ENCODE measurements around the gene NIBAN1. TPM values are rescaled to one million over a fixed set of nuclear protein-coding genes. Genes with fewer than 3 reads are reported as not detected.

NIBAN1 gene, protein sequence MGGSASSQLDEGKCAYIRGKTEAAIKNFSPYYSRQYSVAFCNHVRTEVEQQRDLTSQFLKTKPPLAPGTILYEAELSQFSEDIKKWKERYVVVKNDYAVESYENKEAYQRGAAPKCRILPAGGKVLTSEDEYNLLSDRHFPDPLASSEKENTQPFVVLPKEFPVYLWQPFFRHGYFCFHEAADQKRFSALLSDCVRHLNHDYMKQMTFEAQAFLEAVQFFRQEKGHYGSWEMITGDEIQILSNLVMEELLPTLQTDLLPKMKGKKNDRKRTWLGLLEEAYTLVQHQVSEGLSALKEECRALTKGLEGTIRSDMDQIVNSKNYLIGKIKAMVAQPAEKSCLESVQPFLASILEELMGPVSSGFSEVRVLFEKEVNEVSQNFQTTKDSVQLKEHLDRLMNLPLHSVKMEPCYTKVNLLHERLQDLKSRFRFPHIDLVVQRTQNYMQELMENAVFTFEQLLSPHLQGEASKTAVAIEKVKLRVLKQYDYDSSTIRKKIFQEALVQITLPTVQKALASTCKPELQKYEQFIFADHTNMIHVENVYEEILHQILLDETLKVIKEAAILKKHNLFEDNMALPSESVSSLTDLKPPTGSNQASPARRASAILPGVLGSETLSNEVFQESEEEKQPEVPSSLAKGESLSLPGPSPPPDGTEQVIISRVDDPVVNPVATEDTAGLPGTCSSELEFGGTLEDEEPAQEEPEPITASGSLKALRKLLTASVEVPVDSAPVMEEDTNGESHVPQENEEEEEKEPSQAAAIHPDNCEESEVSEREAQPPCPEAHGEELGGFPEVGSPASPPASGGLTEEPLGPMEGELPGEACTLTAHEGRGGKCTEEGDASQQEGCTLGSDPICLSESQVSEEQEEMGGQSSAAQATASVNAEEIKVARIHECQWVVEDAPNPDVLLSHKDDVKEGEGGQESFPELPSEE
- total RNA-seq (100 to 1,000 TPM in 2 of 5 donors, 10 to 100 TPM in 2, 1 to 10 TPM in 1; 9.8 to 302 (median 85.6) TPM), polyA plus RNA-seq (10 to 100 TPM in 1 of 3 donors, 1 to 10 TPM in 2; 7.5 to 18.7 (median 9.8) TPM)
- long read RNA-seq, donor 1: 0 reads
- long read RNA-seq, donor 2: 0 reads
- long read RNA-seq, donor 3, full-length matches to known transcripts: 3 of 3 reads
- long read RNA-seq, donor 3, partial matches to known transcripts: 0 of 3 reads
- long read RNA-seq, donor 3, other reads (novel, unspliced or antisense): 0 of 3 reads
- long read RNA-seq, donor 4: 0 reads
- long read RNA-seq, donor 5, full-length matches to known transcripts: 5 of 5 reads
- long read RNA-seq, donor 5, partial matches to known transcripts: 0 of 5 reads
- long read RNA-seq, donor 5, other reads (novel, unspliced or antisense): 0 of 5 reads
- long read RNA-seq, donor 6: 0 reads
- long read RNA-seq, donor 7: 0 reads
- long read RNA-seq, donor 8, full-length matches to known transcripts: 1 of 1 reads
- long read RNA-seq, donor 8, partial matches to known transcripts: 0 of 1 reads
- long read RNA-seq, donor 8, other reads (novel, unspliced or antisense): 0 of 1 reads
- long read RNA-seq, donor 9, full-length matches to known transcripts: 1 of 1 reads
- long read RNA-seq, donor 9, partial matches to known transcripts: 0 of 1 reads
- long read RNA-seq, donor 9, other reads (novel, unspliced or antisense): 0 of 1 reads
- long read RNA-seq, donor 10: 0 reads

DNA sequence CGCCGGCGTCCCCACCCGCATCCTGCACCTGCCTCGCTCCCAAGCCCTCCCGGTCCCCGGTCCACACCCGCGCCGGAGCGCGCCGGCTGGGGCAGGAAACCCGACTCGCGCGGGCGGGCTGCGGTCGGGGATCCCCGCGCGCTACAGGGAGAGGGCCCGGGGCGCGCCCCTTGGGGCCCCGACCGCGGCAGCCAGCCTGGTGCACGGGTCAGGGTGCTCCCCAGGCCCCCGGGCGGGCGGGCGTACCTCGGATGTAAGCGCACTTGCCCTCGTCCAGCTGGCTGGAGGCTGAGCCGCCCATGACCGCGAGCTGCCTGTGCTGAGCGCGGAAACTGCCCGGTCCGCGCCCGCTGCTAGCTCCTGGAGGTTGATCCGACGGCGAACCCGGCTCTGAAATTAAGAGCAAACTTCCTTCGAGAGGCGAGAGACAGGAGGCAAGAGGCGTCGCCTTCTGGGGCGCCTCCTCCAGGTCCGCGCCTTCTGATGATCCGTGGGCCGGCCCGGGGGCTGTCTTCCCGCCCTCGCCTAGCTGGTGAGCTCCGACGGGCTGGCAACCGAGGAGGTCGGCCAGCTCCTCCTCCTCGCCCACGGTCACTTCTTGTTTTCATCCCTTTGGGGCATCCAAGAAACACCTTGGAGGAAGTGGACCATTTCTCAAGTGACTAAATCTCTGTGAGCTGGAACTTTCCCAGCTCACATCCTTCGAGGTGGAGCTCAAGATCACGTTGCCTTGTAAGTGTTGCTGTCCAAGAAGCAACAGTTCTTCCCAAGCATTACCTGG is at the start of gene NIBAN1:
Gene NIBAN1, minus strand, starts transcription at position 453 of the 781 bp plus-strand sequence. Its CDS starts 152 bp downstream, at position 301.
- peak; percentile 73 to 82 for DNase-seq
- intact Hi-C loops (cut with DNase I; ENCODE audit: low total_unique reads): no loop called here
- H3K27ac ChIP-seq: peak within 1 kb of the TSS; percentile 64 to 91 (median 90)
- TF ChIP-seq POLR2A (IDR thresholded peaks at IDR 0.05): no peak
- TF ChIP-seq POLR2AphosphoS5 (IDR thresholded peaks at IDR 0.05): peak; percentile 77 to 84 (median 81)
- no peak for TF ChIP-seq EP300 (IDR thresholded peaks at IDR 0.05)
- TF ChIP-seq, protein P1, sequence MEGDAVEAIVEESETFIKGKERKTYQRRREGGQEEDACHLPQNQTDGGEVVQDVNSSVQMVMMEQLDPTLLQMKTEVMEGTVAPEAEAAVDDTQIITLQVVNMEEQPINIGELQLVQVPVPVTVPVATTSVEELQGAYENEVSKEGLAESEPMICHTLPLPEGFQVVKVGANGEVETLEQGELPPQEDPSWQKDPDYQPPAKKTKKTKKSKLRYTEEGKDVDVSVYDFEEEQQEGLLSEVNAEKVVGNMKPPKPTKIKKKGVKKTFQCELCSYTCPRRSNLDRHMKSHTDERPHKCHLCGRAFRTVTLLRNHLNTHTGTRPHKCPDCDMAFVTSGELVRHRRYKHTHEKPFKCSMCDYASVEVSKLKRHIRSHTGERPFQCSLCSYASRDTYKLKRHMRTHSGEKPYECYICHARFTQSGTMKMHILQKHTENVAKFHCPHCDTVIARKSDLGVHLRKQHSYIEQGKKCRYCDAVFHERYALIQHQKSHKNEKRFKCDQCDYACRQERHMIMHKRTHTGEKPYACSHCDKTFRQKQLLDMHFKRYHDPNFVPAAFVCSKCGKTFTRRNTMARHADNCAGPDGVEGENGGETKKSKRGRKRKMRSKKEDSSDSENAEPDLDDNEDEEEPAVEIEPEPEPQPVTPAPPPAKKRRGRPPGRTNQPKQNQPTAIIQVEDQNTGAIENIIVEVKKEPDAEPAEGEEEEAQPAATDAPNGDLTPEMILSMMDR (IDR thresholded peaks at IDR 0.05): no peak
- no peaks in the 10 kb centered on the region for H3K36me3 ChIP-seq
- H3K9me3 ChIP-seq: no peaks in the 10 kb centered on the region
- H3K4me3 ChIP-seq: peak within 1 kb of the TSS; percentile 77 to 89 (median 80)
- no peaks in the 10 kb centered on the region for H3K27me3 ChIP-seq
- 0 to 2% (median 1%) methylated on average over 19 to 70 of the region's 70 CpGs for WGBS, 5 donors
- peaks cover 0 to 55% (median 30%) of the 10 kb centered on the region in 4 donors for H3K4me1 ChIP-seq

DNA sequence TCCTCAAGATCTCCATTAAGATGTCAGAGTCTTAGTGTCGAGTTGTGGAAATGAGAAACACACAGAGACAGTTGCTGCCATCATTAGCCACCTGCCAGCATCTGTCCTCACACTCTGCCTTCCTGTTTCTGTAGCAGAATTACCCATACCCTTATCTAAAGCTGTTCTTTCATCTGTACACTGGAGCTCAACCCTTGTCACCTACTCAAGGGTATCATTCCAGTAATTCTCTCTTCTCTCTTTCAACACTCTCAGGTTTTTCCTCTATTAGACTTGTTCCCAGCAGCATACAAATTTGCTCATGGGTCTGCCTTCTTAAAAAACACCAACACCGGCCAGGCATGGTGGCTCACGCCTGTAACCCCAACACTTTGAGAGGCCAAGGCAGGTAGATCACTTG is 43.7 kb upstream of the NIBAN1 start:
- H3K9me3 ChIP-seq: no peaks in the 10 kb centered on the region
- H3K27ac ChIP-seq: no peak overlapping the region
- H3K4me1 ChIP-seq: no peaks in the 10 kb centered on the region
- H3K27me3 ChIP-seq: no peaks in the 10 kb centered on the region
- WGBS, 5 donors: 85 to 93% (median 88%) methylated on average over 3 of the region's 3 CpGs
- TF ChIP-seq POLR2A (IDR thresholded peaks at IDR 0.05) (no peak), EP300 (IDR thresholded peaks at IDR 0.05) (no peak), POLR2AphosphoS5 (IDR thresholded peaks at IDR 0.05) (no peak)
- TF ChIP-seq, protein P1 (IDR thresholded peaks at IDR 0.05): no peak
- H3K4me3 ChIP-seq: no peak overlapping the region
- no peaks in the 10 kb centered on the region for H3K36me3 ChIP-seq
- DNase-seq: no peak
- intact Hi-C loops (cut with DNase I; ENCODE audit: low total_unique reads): no loop called here

GRCh38 chr1:185017338-185017737 is 43.0 kb upstream of the NIBAN1 start:
- WGBS, 5 donors: 66 to 81% (median 76%) methylated on average over 2 of the region's 2 CpGs
- no peak overlapping the region for H3K4me3 ChIP-seq
- TF ChIP-seq EP300 (IDR thresholded peaks at IDR 0.05): no peak
- H3K27ac ChIP-seq: no peak overlapping the region
- DNase-seq: peak in 1 of 2 donors; percentile 16
- no peaks in the 10 kb centered on the region for H3K36me3 ChIP-seq
- no peaks in the 10 kb centered on the region for H3K27me3 ChIP-seq
- intact Hi-C loops (cut with DNase I; ENCODE audit: low total_unique reads): no loop called here
- no peaks in the 10 kb centered on the region for H3K9me3 ChIP-seq
- no peaks in the 10 kb centered on the region for H3K4me1 ChIP-seq

- 61 to 82% (median 81%) methylated on average over 2 of the region's 2 CpGs for WGBS, 5 donors
- no peaks in the 10 kb centered on the region for H3K27me3 ChIP-seq
- no peak for TF ChIP-seq POLR2A (IDR thresholded peaks at IDR 0.05)
- no peak for TF ChIP-seq POLR2AphosphoS5 (IDR thresholded peaks at IDR 0.05)
- TF ChIP-seq EP300 (IDR thresholded peaks at IDR 0.05): no peak
- TF ChIP-seq, protein P1 (IDR thresholded peaks at IDR 0.05): no peak
- no peak overlapping the region for H3K27ac ChIP-seq
- intact Hi-C loops (cut with DNase I; ENCODE audit: low total_unique reads): no loop called here
- H3K9me3 ChIP-seq: no peaks in the 10 kb centered on the region
- H3K4me1 ChIP-seq: no peaks in the 10 kb centered on the region
- no peaks in the 10 kb centered on the region for H3K36me3 ChIP-seq
- no peak overlapping the region for H3K4me3 ChIP-seq
- DNase-seq: no peak
Observed at GRCh38 chr1:185016880-185017279, 42.6 kb upstream of the NIBAN1 start.
